MM.1S (cell line): Measurements from ENCODE around the gene CCR6.

Source experiments
- CTCF ChIP-seq: fragments of 300-600 bp; sonication (generic); IDR thresholded peaks from 2 replicates; pipeline ENCODE4 v1.5.1; 2016; ENCODE audit warnings: antibody characterized with exemption, low read length, mixed read lengths
- EZH2 ChIP-seq: fragments of 300-600 bp; sonication (generic); optimal IDR thresholded peaks from 2 replicates; pipeline ENCODE3; 2017; ENCODE audit warnings: low read depth, mild to moderate bottlenecking, antibody characterized with exemption, low read length, mixed read lengths
- EZH2phosphoT487 ChIP-seq: fragments of 300-600 bp; sonication (generic); IDR thresholded peaks from 2 replicates; pipeline ENCODE4 v1.6.1; 2018; ENCODE audit warnings: antibody characterized with exemption, low read length

GRCh38 chr6:167140589-167141474 is 17.9 kb downstream of the CCR6 start:
- TF ChIP-seq CTCF (no peak), EZH2 (no peak), EZH2phosphoT487 (no peak)
